ENCODE data around the gene RASAL2.

DNA sequence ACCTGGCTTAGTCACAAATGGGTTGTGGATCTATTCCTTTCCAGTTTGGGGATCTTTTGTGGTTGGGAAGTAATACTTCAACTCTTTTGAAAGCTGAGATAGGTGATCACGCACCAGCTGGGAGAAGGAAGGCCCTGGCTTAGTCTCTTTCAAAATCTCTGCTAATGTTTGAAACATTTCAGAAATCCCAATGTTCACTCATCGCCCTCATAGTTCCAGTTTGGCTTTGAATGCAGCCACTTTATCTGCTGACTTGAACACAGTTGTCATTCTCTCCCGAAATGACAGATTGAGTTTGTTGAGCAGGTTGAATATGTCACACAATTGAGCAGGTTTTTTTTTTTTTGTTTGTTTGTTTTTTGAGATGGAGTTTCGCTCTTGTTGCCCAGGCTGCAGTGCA is 24.6 kb downstream of the RASAL2 start:
- TF ChIP-seq POLR2A (IDR thresholded peaks at IDR 0.05): no peak
- no peak for TF ChIP-seq CTCF (IDR thresholded peaks at IDR 0.05)
